ENCODE measurements around the gene RAB36.

RAB36 gene

GRCh38 chr22:23121000-23121421, 24.3 kb upstream of the RAB36 start:
- TF ChIP-seq MAX (IDR thresholded peaks at IDR 0.05), result no peak
- no peak for TF ChIP-seq TEAD4 (IDR thresholded peaks at IDR 0.05)
- TF ChIP-seq EP300 (IDR thresholded peaks at IDR 0.05; ENCODE audit: borderline replicate concordance), result no peak
- TF ChIP-seq REST (IDR thresholded peaks at IDR 0.05; ENCODE audit: low read depth), result no peak
- TF ChIP-seq EGR1 (IDR thresholded peaks at IDR 0.05), result no peak
- TF ChIP-seq TCF12 (IDR thresholded peaks at IDR 0.05; ENCODE audit: low read depth), result no peak
- TF ChIP-seq CEBPB (IDR thresholded peaks at IDR 0.05), result no peak
- no peak for TF ChIP-seq TAF1 (IDR thresholded peaks at IDR 0.05; ENCODE audit: low read depth)
- no peak for TF ChIP-seq RAD21 (IDR thresholded peaks at IDR 0.05; ENCODE audit: low read depth)
- TF ChIP-seq CREB1 (IDR thresholded peaks at IDR 0.05; ENCODE audit: low read depth), result no peak
- TF ChIP-seq USF1 (IDR thresholded peaks at IDR 0.05), result no peak
- no peak for TF ChIP-seq YY1 (IDR thresholded peaks at IDR 0.05; ENCODE audit: low read depth)
- no peak for TF ChIP-seq NFIC (IDR thresholded peaks at IDR 0.05)
- TF ChIP-seq FOXM1 (IDR thresholded peaks at IDR 0.05; ENCODE audit: borderline replicate concordance, low read depth), result no peak
- TF ChIP-seq ZBTB7A (IDR thresholded peaks at IDR 0.05; ENCODE audit: low read depth), result no peak

GRCh38 chr22:23121424-23121823, 23.9 kb upstream of the RAB36 start:
- TF ChIP-seq RAD21 (IDR thresholded peaks at IDR 0.05; ENCODE audit: low read depth) (no peak), EGR1 (IDR thresholded peaks at IDR 0.05) (no peak), REST (IDR thresholded peaks at IDR 0.05; ENCODE audit: low read depth) (no peak), CREB1 (IDR thresholded peaks at IDR 0.05; ENCODE audit: low read depth) (no peak), MAX (IDR thresholded peaks at IDR 0.05) (no peak), EP300 (IDR thresholded peaks at IDR 0.05; ENCODE audit: borderline replicate concordance) (no peak), ZBTB7A (IDR thresholded peaks at IDR 0.05; ENCODE audit: low read depth) (no peak), TCF12 (IDR thresholded peaks at IDR 0.05; ENCODE audit: low read depth) (no peak), TEAD4 (IDR thresholded peaks at IDR 0.05) (no peak), FOXM1 (IDR thresholded peaks at IDR 0.05; ENCODE audit: borderline replicate concordance, low read depth) (no peak), CEBPB (IDR thresholded peaks at IDR 0.05) (no peak), TAF1 (IDR thresholded peaks at IDR 0.05; ENCODE audit: low read depth) (no peak), NFIC (IDR thresholded peaks at IDR 0.05) (no peak)

- TF ChIP-seq RAD21 (IDR thresholded peaks at IDR 0.05; ENCODE audit: low read depth) (no peak), MAX (IDR thresholded peaks at IDR 0.05) (no peak), FOXM1 (IDR thresholded peaks at IDR 0.05; ENCODE audit: borderline replicate concordance, low read depth) (no peak), CEBPB (IDR thresholded peaks at IDR 0.05) (no peak), ZBTB7A (IDR thresholded peaks at IDR 0.05; ENCODE audit: low read depth) (no peak), EP300 (IDR thresholded peaks at IDR 0.05; ENCODE audit: borderline replicate concordance) (no peak), TEAD4 (IDR thresholded peaks at IDR 0.05) (no peak), REST (IDR thresholded peaks at IDR 0.05; ENCODE audit: low read depth) (no peak)
These were observed 22.9 kb upstream of the RAB36 start for GRCh38 chr22:23122216-23122957.

- TF ChIP-seq RAD21 (IDR thresholded peaks at IDR 0.05; ENCODE audit: low read depth) (no peak), TAF1 (IDR thresholded peaks at IDR 0.05; ENCODE audit: low read depth) (no peak), NFIC (IDR thresholded peaks at IDR 0.05) (no peak), YY1 (IDR thresholded peaks at IDR 0.05; ENCODE audit: low read depth) (no peak), TCF12 (IDR thresholded peaks at IDR 0.05; ENCODE audit: low read depth) (no peak), MAX (IDR thresholded peaks at IDR 0.05) (no peak), EP300 (IDR thresholded peaks at IDR 0.05; ENCODE audit: borderline replicate concordance) (no peak), TEAD4 (IDR thresholded peaks at IDR 0.05) (no peak), ZBTB7A (IDR thresholded peaks at IDR 0.05; ENCODE audit: low read depth) (no peak), REST (IDR thresholded peaks at IDR 0.05; ENCODE audit: low read depth) (no peak), EGR1 (IDR thresholded peaks at IDR 0.05) (no peak), FOXM1 (IDR thresholded peaks at IDR 0.05; ENCODE audit: borderline replicate concordance, low read depth) (no peak), USF1 (IDR thresholded peaks at IDR 0.05) (no peak), CEBPB (IDR thresholded peaks at IDR 0.05) (no peak), CREB1 (IDR thresholded peaks at IDR 0.05; ENCODE audit: low read depth) (no peak)
These were observed 22.1 kb upstream of the RAB36 start for GRCh38 chr22:23122992-23123803.
